DOHH2 (cell line): Measurements from ENCODE around the gene BCL11B.
A peak's percentile ranks its signal among the peaks of the same experiment; 100 is the strongest.

ENCODE experiments used
- H3F3A ChIP-seq: fragments of 200-600 bp; sonication (generic), shearing (Covaris generic); 2 replicates; pipeline ENCODE4 v1.6.0; 2016; ENCODE audit warnings: antibody characterized with exemption, mild to moderate bottlenecking; ENCODE audit not compliant: control insufficient read depth, insufficient read depth
- H3K27ac ChIP-seq: fragments of 200-600 bp; sonication (generic); 2 replicates; pipeline ENCODE4 v1.5.1; 2014; ENCODE audit warnings: low read depth, mild to moderate bottlenecking, low read length, moderate library complexity
- H3K27me3 ChIP-seq: fragments of 200-600 bp; sonication (generic); 2 replicates; pipeline ENCODE4 v1.6.1; 2014; ENCODE audit warnings: mild to moderate bottlenecking, low read length, mixed read lengths; ENCODE audit not compliant: control insufficient read depth
- H3K36me3 ChIP-seq: fragments of 200-600 bp; sonication (generic); 2 replicates; pipeline ENCODE4 v1.6.1; 2014; ENCODE audit warnings: mild to moderate bottlenecking, low read length, moderate library complexity, mixed read lengths; ENCODE audit not compliant: control insufficient read depth
- H3K4me1 ChIP-seq: fragments of 200-600 bp; sonication (generic); 2 replicates; pipeline ENCODE4 v1.6.1; 2014; ENCODE audit warnings: mild to moderate bottlenecking, low read length, mixed read lengths; ENCODE audit not compliant: control insufficient read depth
- H3K4me2 ChIP-seq: fragments of 200-600 bp; sonication (generic); 2 replicates; pipeline ENCODE4 v1.6.0; 2014; ENCODE audit warnings: mild to moderate bottlenecking, low read length, moderate library complexity
- H3K4me3 ChIP-seq: fragments of 200-600 bp; sonication (generic); 2 replicates; pipeline ENCODE4 v1.5.1; 2014; ENCODE audit warnings: mild to moderate bottlenecking, low read length, mixed read lengths
- H3K79me2 ChIP-seq: fragments of 200-600 bp; sonication (generic); 2 replicates; pipeline ENCODE4 v1.6.1; 2014; ENCODE audit warnings: mild to moderate bottlenecking, low read length, mixed read lengths; ENCODE audit not compliant: control insufficient read depth
- H3K9me2 ChIP-seq: fragments of 200-600 bp; sonication (generic); replicated peaks from 2 replicates; pipeline ENCODE4 v1.6.1; 2014; ENCODE audit warnings: mild to moderate bottlenecking, low read length, mixed read lengths; ENCODE audit not compliant: control insufficient read depth
- H3K9me3 ChIP-seq: fragments of 200-600 bp; sonication (generic); 2 replicates; pipeline ENCODE4 v1.6.1; 2014; ENCODE audit warnings: antibody characterized with exemption, low read length, mixed read lengths; ENCODE audit not compliant: control insufficient read depth, insufficient read depth
- H4K20me1 ChIP-seq: fragments of 200-600 bp; sonication (generic); 2 replicates; pipeline ENCODE4 v1.6.0; 2014; ENCODE audit warnings: low read depth, mild to moderate bottlenecking, antibody characterized with exemption, low read length, moderate library complexity; ENCODE audit not compliant: control insufficient read depth, insufficient read depth
- CTCF ChIP-seq: fragments of 200-600 bp; sonication (generic); IDR thresholded peaks from one replicate; pipeline ENCODE4 v1.5.1; 2014; ENCODE audit warnings: antibody characterized with exemption, mild to moderate bottlenecking, low read depth, low read length; ENCODE audit not compliant: poor library complexity, severe bottlenecking
- EZH2phosphoT487 ChIP-seq: fragments of 200-600 bp; sonication (generic); IDR thresholded peaks from 2 replicates; pipeline ENCODE4 v1.6.1; 2017; ENCODE audit warnings: borderline replicate concordance, mild to moderate bottlenecking, antibody characterized with exemption, low read length, moderate library complexity, mixed read lengths

The BCL11B gene

GRCh38 chr14:99272632-99272898 is 568 bp upstream of the BCL11B start:
- Histone ChIP-seq H3K4me2 (peak overlapping the region; percentile 63), H3K4me3 (peak overlapping the region; percentile 65; the same call in 1 of the 2 replicates), H3K4me1 (no peaks in the 10 kb centered on the region), H3F3A (no peaks in the 10 kb centered on the region), H3K9me3 (no peaks in the 10 kb centered on the region), H3K36me3 (no peaks in the 10 kb centered on the region), H3K9me2 (no peaks in the 10 kb centered on the region), H3K79me2 (no peaks in the 10 kb centered on the region), H3K27ac (no peak overlapping the region), H4K20me1 (no peaks in the 10 kb centered on the region), H3K27me3 (peaks cover 41% of the 10 kb centered on the region)
- TF ChIP-seq CTCF (no peak), EZH2phosphoT487 (no peak)

- H3K4me1 ChIP-seq: no peaks in the 10 kb centered on the region
These were observed 616 bp downstream of the BCL11B start for GRCh38 chr14:99271221-99271941.

GRCh38 chr14:99270458-99271220 is 1.4 kb downstream of the BCL11B start:
- H3K9me3 ChIP-seq: no peaks in the 10 kb centered on the region
- H3K4me1 ChIP-seq: no peaks in the 10 kb centered on the region
- H3K36me3 ChIP-seq: no peaks in the 10 kb centered on the region
- no peaks in the 10 kb centered on the region for H3K79me2 ChIP-seq
- peaks cover 35% of the 10 kb centered on the region for H3K27me3 ChIP-seq
- H3K4me2 ChIP-seq: no peak overlapping the region
- H3F3A ChIP-seq: no peaks in the 10 kb centered on the region
- TF ChIP-seq CTCF (no peak), EZH2phosphoT487 (no peak)
- H3K27ac ChIP-seq: no peak overlapping the region
- H4K20me1 ChIP-seq: no peaks in the 10 kb centered on the region
- H3K9me2 ChIP-seq: no peaks in the 10 kb centered on the region
- H3K4me3 ChIP-seq: no peak overlapping the region

More at GRCh38 chr14:99271221-99271941, 616 bp downstream of the BCL11B start:
- no peaks in the 10 kb centered on the region for H3K36me3 ChIP-seq
- peaks cover 35% of the 10 kb centered on the region for H3K27me3 ChIP-seq
- no peaks in the 10 kb centered on the region for H3K9me3 ChIP-seq
- TF ChIP-seq EZH2phosphoT487 (no peak), CTCF (no peak)
- peak overlapping the region; percentile 65 for H3K4me3 ChIP-seq
- peak overlapping the region; percentile 63 for H3K4me2 ChIP-seq
- H3K9me2 ChIP-seq: no peaks in the 10 kb centered on the region
- no peaks in the 10 kb centered on the region for H3K79me2 ChIP-seq
- H3F3A ChIP-seq: no peaks in the 10 kb centered on the region
- H4K20me1 ChIP-seq: no peaks in the 10 kb centered on the region
- H3K27ac ChIP-seq: no peak overlapping the region
